GM23338 (cell line): ENCODE results near the gene SLC28A1. TPM values are rescaled to one million over a fixed set of nuclear protein-coding genes. Genes with fewer than 3 reads are reported as not detected.

Experiments used
- ATAC-seq: fragments of 200-7000 bp; cut with Tn5 transposase; 3 replicates; pipeline ENCODE4 v1.9.1; 2020
- DNase-seq: peaks from one replicate; pipeline ENCODE4 v3.0.0-alpha.2; 2015; ENCODE audit warnings: low spot score
- H2AFZ ChIP-seq: fragments of 200-600 bp; sonication (generic); 2 replicates; pipeline ENCODE4 v1.8.0; 2016; ENCODE audit warnings: antibody characterized with exemption, mild to moderate bottlenecking, moderate library complexity
- H3F3A ChIP-seq: fragments of 200-600 bp; sonication (generic); replicated peaks from 2 replicates; pipeline ENCODE4 v1.8.0; 2017; ENCODE audit warnings: antibody characterized with exemption, mixed run types, low read depth
- H3K27ac ChIP-seq: fragments of 200-600 bp; sonication (generic); 2 replicates; pipeline ENCODE4 v1.6.1; 2016; ENCODE audit warnings: low read depth
- H3K27me3 ChIP-seq: fragments of 200-600 bp; sonication (generic); 2 replicates; pipeline ENCODE4 v1.8.0; 2016; ENCODE audit warnings: mild to moderate bottlenecking, mixed run types, moderate library complexity; ENCODE audit not compliant: insufficient read depth
- H3K36me3 ChIP-seq: fragments of 200-600 bp; sonication (generic); 2 replicates; pipeline ENCODE4 v1.8.0; 2016; ENCODE audit warnings: mild to moderate bottlenecking; ENCODE audit not compliant: insufficient read depth
- H3K4me1 ChIP-seq: fragments of 200-600 bp; sonication (generic); 2 replicates; pipeline ENCODE4 v1.8.0; 2016; ENCODE audit warnings: mild to moderate bottlenecking, moderate library complexity; ENCODE audit not compliant: insufficient read depth
- H3K4me2 ChIP-seq: fragments of 200-600 bp; sonication (generic); 2 replicates; pipeline ENCODE4 v1.7.1; 2017; ENCODE audit warnings: mixed run types
- H3K4me3 ChIP-seq: fragments of 200-600 bp; sonication (generic); 2 replicates; pipeline ENCODE4 v1.6.1; 2016; ENCODE audit warnings: mixed run types
- H3K79me2 ChIP-seq: fragments of 200-600 bp; sonication (generic); replicated peaks from 2 replicates; pipeline ENCODE4 v1.8.0; 2017; ENCODE audit warnings: mild to moderate bottlenecking; ENCODE audit not compliant: insufficient read depth
- H3K9me2 ChIP-seq: fragments of 200-600 bp; sonication (generic); 2 replicates; pipeline ENCODE4 v1.8.0; 2017; ENCODE audit not compliant: insufficient read depth
- H4K20me1 ChIP-seq: fragments of 200-600 bp; sonication (generic); replicated peaks from 2 replicates; pipeline ENCODE4 v1.8.0; 2017; ENCODE audit warnings: mild to moderate bottlenecking; ENCODE audit not compliant: insufficient read depth
- H3K27ac Mint-ChIP-seq: 2 replicates; pipeline ENCODE4 v1.8.0; 2020; ENCODE audit warnings: inconsistent platforms, mild to moderate bottlenecking, moderate library complexity, mixed read lengths
- H3K27me3 Mint-ChIP-seq: 3 replicates; pipeline ENCODE4 v1.8.0; 2022; ENCODE audit warnings: low read depth, mild to moderate bottlenecking, moderate library complexity, mixed read lengths, inconsistent platforms; ENCODE audit not compliant: insufficient read depth, poor library complexity
- H3K36me3 Mint-ChIP-seq: 3 replicates; pipeline ENCODE4 v1.8.0; 2021; ENCODE audit warnings: low read depth, mild to moderate bottlenecking, inconsistent platforms, moderate library complexity, mixed read lengths
- H3K4me1 Mint-ChIP-seq: 3 replicates; pipeline ENCODE4 v1.8.0; 2020; ENCODE audit warnings: mild to moderate bottlenecking, inconsistent platforms, mixed read lengths
- H3K4me3 Mint-ChIP-seq: 3 replicates; pipeline ENCODE4 v1.8.0; 2021; ENCODE audit warnings: moderate library complexity, mild to moderate bottlenecking, inconsistent platforms, mixed read lengths
- H3K9me3 Mint-ChIP-seq: 3 replicates; pipeline ENCODE4 v1.8.0; 2020; ENCODE audit warnings: moderate library complexity, mild to moderate bottlenecking, inconsistent platforms, mixed read lengths
- CREB1 ChIP-seq: fragments of 250-450 bp; sonication (Bioruptor Pico); IDR thresholded peaks from 2 replicates; pipeline ENCODE4 v1.5.0; 2020; ENCODE audit warnings: low read depth, mild to moderate bottlenecking, moderate library complexity
- EZH2 ChIP-seq: fragments of 200-600 bp; sonication (generic); IDR thresholded peaks from one replicate; pipeline ENCODE4 v1.8.0; 2017; ENCODE audit warnings: antibody characterized with exemption, mild to moderate bottlenecking, low read depth; ENCODE audit not compliant: unreplicated experiment
- EZH2phosphoT487 ChIP-seq: fragments of 200-600 bp; sonication (generic); IDR thresholded peaks from one replicate; pipeline ENCODE4 v1.8.1; 2018; ENCODE audit warnings: antibody characterized with exemption; ENCODE audit not compliant: unreplicated experiment
- JUNB ChIP-seq: IDR thresholded peaks from one replicate; pipeline ENCODE4 v1.6.1; 2016; ENCODE audit warnings: antibody characterized with exemption; ENCODE audit not compliant: unreplicated experiment
- NANOG ChIP-seq: IDR thresholded peaks from 2 replicates; pipeline ENCODE4 v1.6.1; 2016; ENCODE audit warnings: antibody characterized with exemption, borderline replicate concordance
- POLR2AphosphoS5 ChIP-seq: IDR thresholded peaks from 2 replicates; pipeline ENCODE4 v1.6.1; 2016; ENCODE audit warnings: antibody characterized with exemption, low read depth
- REST ChIP-seq: IDR thresholded peaks from one replicate; pipeline ENCODE4 v1.6.1; 2018; ENCODE audit warnings: antibody characterized with exemption; ENCODE audit not compliant: unreplicated experiment
- STAT1 ChIP-seq: IDR thresholded peaks from one replicate; pipeline ENCODE4 v1.6.1; 2016; ENCODE audit warnings: antibody characterized with exemption; ENCODE audit not compliant: unreplicated experiment
- ZNF114 ChIP-seq: fragments of 250-450 bp; sonication (Bioruptor Pico); IDR thresholded peaks from 2 replicates; pipeline ENCODE4 v1.5.0; 2020; ENCODE audit warnings: mild to moderate bottlenecking, moderate library complexity
- ZNF331 ChIP-seq: fragments of 250-450 bp; sonication (Bioruptor Pico); IDR thresholded peaks from 2 replicates; pipeline ENCODE4 v1.5.0; 2020; ENCODE audit warnings: low read depth, mild to moderate bottlenecking, moderate library complexity
- polyA plus RNA-seq: library from polyadenylated mRNA; unstranded; fragments of >200 nt; fragmentation: Nextera tagmentation; extraction: Ambion mirVana; gene quantifications from 2 replicates; pipeline ENCODE4 v1.2.1, GENCODE V29; 2016
- total RNA-seq: library from RNA; depleted of rRNA; stranded (reverse); fragments of >200 nt; shearing (Covaris generic); gene quantifications from 2 replicates; pipeline ENCODE4 v1.2.3, GENCODE V29; 2014
- TF ChIP-seq, protein P1 (sequence below), 2 experiments: fragments of 200-600 bp in 1 of 2; sonication (generic) in 1 of 2; conservative IDR thresholded peaks; 2 replicates each; pipeline versions ENCODE4 v1.5.1 to v1.6.1; 2016 to 2017; ENCODE audit warnings: antibody characterized with exemption in 2 of 2, low read depth in 2 of 2, mild to moderate bottlenecking in 2 of 2, moderate library complexity in 1 of 2
- TF ChIP-seq, protein P2 (sequence below): IDR thresholded peaks from 2 replicates; pipeline ENCODE4 v1.6.1; 2016; ENCODE audit warnings: antibody characterized with exemption

The SLC28A1 gene
- total and polyA plus RNA-seq, 2 experiments from 2014 or later, result not detected

- ATAC-seq, result no peak
- Histone ChIP-seq H3K36me3 (no peaks in the 10 kb centered on the region), H3K4me2 (no peak overlapping the region), H3K4me1 (no peaks in the 10 kb centered on the region), H3K79me2 (no peaks in the 10 kb centered on the region), H3K9me2 (no peaks in the 10 kb centered on the region), H2AFZ (no peak overlapping the region), H3K27me3 (no peaks in the 10 kb centered on the region), H4K20me1 (no peaks in the 10 kb centered on the region), H3F3A (no peaks in the 10 kb centered on the region), H3K4me3 (no peak overlapping the region), H3K27ac (no peak overlapping the region)
- Mint-ChIP-seq H3K36me3 (no peaks in the 10 kb centered on the region), H3K4me3 (no peak overlapping the region), H3K27me3 (peaks cover 7% of the 10 kb centered on the region), H3K4me1 (peaks cover 5% of the 10 kb centered on the region), H3K27ac (no peak overlapping the region), H3K9me3 (no peaks in the 10 kb centered on the region)
- DNase-seq, result no peak
- TF ChIP-seq, protein P1, sequence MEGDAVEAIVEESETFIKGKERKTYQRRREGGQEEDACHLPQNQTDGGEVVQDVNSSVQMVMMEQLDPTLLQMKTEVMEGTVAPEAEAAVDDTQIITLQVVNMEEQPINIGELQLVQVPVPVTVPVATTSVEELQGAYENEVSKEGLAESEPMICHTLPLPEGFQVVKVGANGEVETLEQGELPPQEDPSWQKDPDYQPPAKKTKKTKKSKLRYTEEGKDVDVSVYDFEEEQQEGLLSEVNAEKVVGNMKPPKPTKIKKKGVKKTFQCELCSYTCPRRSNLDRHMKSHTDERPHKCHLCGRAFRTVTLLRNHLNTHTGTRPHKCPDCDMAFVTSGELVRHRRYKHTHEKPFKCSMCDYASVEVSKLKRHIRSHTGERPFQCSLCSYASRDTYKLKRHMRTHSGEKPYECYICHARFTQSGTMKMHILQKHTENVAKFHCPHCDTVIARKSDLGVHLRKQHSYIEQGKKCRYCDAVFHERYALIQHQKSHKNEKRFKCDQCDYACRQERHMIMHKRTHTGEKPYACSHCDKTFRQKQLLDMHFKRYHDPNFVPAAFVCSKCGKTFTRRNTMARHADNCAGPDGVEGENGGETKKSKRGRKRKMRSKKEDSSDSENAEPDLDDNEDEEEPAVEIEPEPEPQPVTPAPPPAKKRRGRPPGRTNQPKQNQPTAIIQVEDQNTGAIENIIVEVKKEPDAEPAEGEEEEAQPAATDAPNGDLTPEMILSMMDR (conservative IDR thresholded peaks at IDR 0.05; ENCODE audit: low read depth in 2 of 2), result no peak
- no peak for TF ChIP-seq ZNF114 (CRISPR knock-in tag)
- no peak for TF ChIP-seq JUNB
- no peak for TF ChIP-seq EZH2phosphoT487
- no peak for TF ChIP-seq CREB1
- no peak for TF ChIP-seq STAT1
- no peak for TF ChIP-seq POLR2AphosphoS5
- TF ChIP-seq, protein P2, sequence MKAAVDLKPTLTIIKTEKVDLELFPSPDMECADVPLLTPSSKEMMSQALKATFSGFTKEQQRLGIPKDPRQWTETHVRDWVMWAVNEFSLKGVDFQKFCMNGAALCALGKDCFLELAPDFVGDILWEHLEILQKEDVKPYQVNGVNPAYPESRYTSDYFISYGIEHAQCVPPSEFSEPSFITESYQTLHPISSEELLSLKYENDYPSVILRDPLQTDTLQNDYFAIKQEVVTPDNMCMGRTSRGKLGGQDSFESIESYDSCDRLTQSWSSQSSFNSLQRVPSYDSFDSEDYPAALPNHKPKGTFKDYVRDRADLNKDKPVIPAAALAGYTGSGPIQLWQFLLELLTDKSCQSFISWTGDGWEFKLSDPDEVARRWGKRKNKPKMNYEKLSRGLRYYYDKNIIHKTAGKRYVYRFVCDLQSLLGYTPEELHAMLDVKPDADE, result no peak
- TF ChIP-seq REST, result no peak
- no peak for TF ChIP-seq ZNF331 (CRISPR knock-in tag)
Observed at GRCh38 chr15:84887938-84888337, 3.5 kb downstream of the SLC28A1 start.

DNA sequence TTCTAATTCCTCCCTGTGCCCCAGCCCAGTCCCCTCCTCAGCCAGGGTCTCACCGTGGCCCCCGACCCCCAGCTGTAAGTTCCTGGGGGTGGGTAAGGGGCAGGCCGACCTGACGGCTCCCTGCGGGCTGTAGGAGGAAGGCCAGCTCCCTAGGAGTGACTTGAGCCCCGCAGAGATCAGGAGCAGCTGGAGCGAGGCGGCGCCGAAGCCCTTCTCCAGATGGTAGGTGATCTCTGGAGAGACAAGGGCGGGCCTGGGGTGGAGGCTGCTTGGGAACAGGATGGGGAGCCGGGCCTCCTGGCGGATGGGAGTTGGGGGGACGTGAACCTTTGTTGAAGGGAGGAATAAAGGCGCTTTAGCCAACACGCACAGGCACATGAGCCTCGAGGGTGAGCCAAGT lies 4.2 kb downstream of the SLC28A1 start:
- no peaks in the 10 kb centered on the region for H3K79me2 ChIP-seq
- H3K9me3 Mint-ChIP-seq, result no peaks in the 10 kb centered on the region
- no peak overlapping the region for H3K4me2 ChIP-seq
- H3K27me3 ChIP-seq, result no peaks in the 10 kb centered on the region
- H3K4me3 ChIP-seq, result no peak overlapping the region
- DNase-seq (no peak), ATAC-seq (peak; percentile 63)
- H3K4me1 Mint-ChIP-seq, result peaks cover 5% of the 10 kb centered on the region
- no peaks in the 10 kb centered on the region for H3K36me3 ChIP-seq
- H3K27ac ChIP-seq, result no peak overlapping the region
- no peaks in the 10 kb centered on the region for H3K9me2 ChIP-seq
- H4K20me1 ChIP-seq, result no peaks in the 10 kb centered on the region
- peaks cover 7% of the 10 kb centered on the region for H3K27me3 Mint-ChIP-seq
- peak overlapping the region; percentile 86 for H2AFZ ChIP-seq
- H3K36me3 Mint-ChIP-seq, result no peaks in the 10 kb centered on the region
- no peaks in the 10 kb centered on the region for H3K4me1 ChIP-seq
- H3F3A ChIP-seq, result no peaks in the 10 kb centered on the region
- H3K4me3 Mint-ChIP-seq, result no peak overlapping the region
- H3K27ac Mint-ChIP-seq, result no peak overlapping the region
- no peak for TF ChIP-seq CREB1
- no peak for TF ChIP-seq EZH2
- TF ChIP-seq JUNB, result no peak
- TF ChIP-seq POLR2AphosphoS5, result no peak
- TF ChIP-seq REST, result no peak
- no peak for TF ChIP-seq NANOG
